NT2/D1 (cell line): ENCODE results near the gene MED31.

Source experiments
- DNase-seq: peaks from one replicate; pipeline ENCODE4 v3.0.0-alpha.2; 2011; ENCODE audit warnings: low read depth, low spot score
- H3K27me3 ChIP-seq: 2 replicates; pipeline ENCODE4 v1.6.0; 2011; ENCODE audit warnings: mild to moderate bottlenecking; ENCODE audit not compliant: insufficient read length, insufficient read depth
- H3K36me3 ChIP-seq: 2 replicates; pipeline ENCODE4 v1.6.1; 2011; ENCODE audit warnings: mild to moderate bottlenecking, low read length, mixed read lengths; ENCODE audit not compliant: insufficient read depth, insufficient read length
- H3K4me1 ChIP-seq: 2 replicates; pipeline ENCODE4 v1.5.1; 2011; ENCODE audit not compliant: insufficient read depth, insufficient read length
- H3K4me3 ChIP-seq: 2 replicates; pipeline ENCODE4 v1.5.1; 2011; ENCODE audit warnings: low read depth; ENCODE audit not compliant: insufficient read length
- H3K9ac ChIP-seq: 2 replicates; pipeline ENCODE4 v1.6.0; 2011; ENCODE audit warnings: low read depth; ENCODE audit not compliant: insufficient read length
- H3K9me3 ChIP-seq: 2 replicates; pipeline ENCODE4 v1.5.1; 2011; ENCODE audit warnings: mild to moderate bottlenecking, low read length; ENCODE audit not compliant: insufficient read depth
- SUZ12 ChIP-seq: IDR thresholded peaks from 2 replicates; pipeline ENCODE4 v1.6.1; 2011; ENCODE audit not compliant: insufficient read length, insufficient read depth; ENCODE audit errors: extremely low read depth
- YY1 ChIP-seq: IDR thresholded peaks from 2 replicates; pipeline ENCODE4 v1.6.1; 2011; ENCODE audit not compliant: insufficient read length, insufficient read depth
- ZNF274 ChIP-seq: IDR thresholded peaks from 2 replicates; pipeline ENCODE4 v1.6.1; 2011; ENCODE audit warnings: mild to moderate bottlenecking, low read depth, low read length

The MED31 gene

DNA sequence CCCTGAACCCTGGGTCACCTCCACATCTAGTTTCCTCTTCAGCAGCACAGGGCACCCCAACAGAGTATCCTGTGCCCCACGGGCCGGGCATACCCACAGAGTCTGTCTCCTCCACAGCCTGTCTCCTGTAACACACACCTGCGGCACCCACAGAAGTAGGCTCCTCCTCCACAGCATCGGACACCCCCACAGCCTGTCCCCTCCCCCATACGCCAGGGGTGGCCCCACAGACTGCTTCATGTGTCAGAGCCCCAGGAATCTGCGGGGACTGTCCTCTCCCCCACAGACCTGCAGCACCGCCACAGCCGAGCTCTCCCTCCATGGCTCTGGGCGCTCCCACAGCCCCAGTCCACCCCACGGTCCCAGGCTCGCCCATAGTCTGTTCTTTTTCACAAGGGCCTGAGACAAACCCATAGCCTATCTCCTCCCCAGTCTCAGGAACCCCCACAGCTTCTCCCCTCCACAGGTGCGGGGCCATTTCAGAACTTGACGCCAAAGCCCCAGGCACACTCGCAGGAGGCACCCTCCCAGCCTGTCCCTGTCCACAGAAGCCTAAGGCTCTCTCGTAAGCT, 12.3 kb downstream of the MED31 start:
- Histone ChIP-seq H3K36me3 (peaks cover 47% of the 10 kb centered on the region), H3K4me3 (peak overlapping the region; percentile 73), H3K9ac (peak overlapping the region; percentile 93), H3K27me3 (peaks cover 10% of the 10 kb centered on the region), H3K9me3 (no peaks in the 10 kb centered on the region), H3K4me1 (peaks cover 11% of the 10 kb centered on the region)
- no peak for TF ChIP-seq YY1
- TF ChIP-seq SUZ12, result no peak
- TF ChIP-seq ZNF274, result no peak
- no peak for DNase-seq

DNA sequence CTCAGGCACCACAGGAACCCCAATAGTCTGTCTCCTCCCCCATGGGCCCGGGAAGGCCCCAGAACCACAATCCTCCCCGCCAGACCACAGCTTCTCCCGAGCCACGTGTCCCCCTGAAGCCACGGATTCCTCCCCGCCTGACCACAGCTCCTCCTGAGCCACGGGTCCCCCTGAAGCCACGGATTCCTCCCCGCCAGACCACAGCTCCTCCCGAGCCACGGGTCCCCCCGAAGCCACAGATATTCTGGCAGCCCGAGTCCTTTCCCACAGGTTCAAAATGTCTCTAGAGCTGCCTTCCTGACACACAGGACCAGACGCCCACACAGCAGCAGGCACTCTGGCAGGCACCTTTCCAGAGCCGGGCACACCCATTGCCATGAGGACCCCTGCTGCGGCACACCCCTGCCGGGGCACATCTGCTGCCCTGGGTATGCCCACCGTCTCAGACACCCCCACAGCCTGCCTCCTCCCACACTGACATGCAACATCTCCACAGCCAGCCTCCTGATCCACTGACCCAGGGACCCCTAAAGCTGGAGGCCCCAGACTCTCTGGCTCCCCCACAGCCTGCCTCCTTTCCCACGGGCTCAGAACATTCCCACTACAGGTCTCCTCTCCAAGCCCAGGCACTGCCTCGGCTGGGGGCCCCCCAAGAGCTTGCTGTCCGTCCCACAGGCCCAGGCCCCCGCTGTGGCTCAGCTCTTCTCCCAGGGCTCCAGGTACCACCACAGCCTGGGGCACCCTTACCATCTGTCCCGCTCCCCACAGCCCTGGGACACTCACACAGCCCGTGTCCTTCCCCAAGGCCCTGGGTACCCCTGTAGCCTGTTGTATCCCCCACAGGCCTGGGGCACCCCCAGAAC, 13.1 kb downstream of the MED31 start:
- Histone ChIP-seq H3K9ac (peak overlapping the region; percentile 93), H3K27me3 (peaks cover 10% of the 10 kb centered on the region), H3K4me3 (no peak overlapping the region), H3K4me1 (peaks cover 11% of the 10 kb centered on the region), H3K36me3 (peaks cover 45% of the 10 kb centered on the region), H3K9me3 (no peaks in the 10 kb centered on the region)
- TF ChIP-seq YY1 (no peak), ZNF274 (no peak), SUZ12 (no peak)
- no peak for DNase-seq

DNA sequence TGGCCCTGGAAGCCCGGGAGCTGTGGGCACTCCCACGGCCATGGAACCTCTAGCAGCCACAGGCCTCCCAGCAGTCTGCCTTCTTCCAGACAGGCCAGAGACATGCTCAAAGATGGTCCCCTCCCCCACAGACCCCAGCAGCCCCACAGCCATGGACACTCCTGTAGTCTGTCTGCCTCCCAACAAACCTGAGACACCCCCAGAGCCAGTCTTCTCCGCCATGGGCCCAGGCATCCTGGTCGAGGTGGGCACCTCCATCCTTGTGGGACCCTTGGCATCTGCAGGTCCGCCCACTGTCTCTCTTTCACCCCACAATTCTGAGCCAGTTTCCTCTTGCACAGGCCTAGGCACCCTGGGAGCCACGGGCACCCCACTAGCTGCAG, 14.0 kb downstream of the MED31 start:
- DNase-seq, result no peak
- H3K4me1 ChIP-seq, result peaks cover 11% of the 10 kb centered on the region
- no peaks in the 10 kb centered on the region for H3K9me3 ChIP-seq
- peaks cover 10% of the 10 kb centered on the region for H3K27me3 ChIP-seq
- no peak for TF ChIP-seq ZNF274
- TF ChIP-seq YY1, result no peak
- no peak for TF ChIP-seq SUZ12
- H3K36me3 ChIP-seq, result peaks cover 45% of the 10 kb centered on the region
- H3K4me3 ChIP-seq, result no peak overlapping the region
- H3K9ac ChIP-seq, result no peak overlapping the region

DNA sequence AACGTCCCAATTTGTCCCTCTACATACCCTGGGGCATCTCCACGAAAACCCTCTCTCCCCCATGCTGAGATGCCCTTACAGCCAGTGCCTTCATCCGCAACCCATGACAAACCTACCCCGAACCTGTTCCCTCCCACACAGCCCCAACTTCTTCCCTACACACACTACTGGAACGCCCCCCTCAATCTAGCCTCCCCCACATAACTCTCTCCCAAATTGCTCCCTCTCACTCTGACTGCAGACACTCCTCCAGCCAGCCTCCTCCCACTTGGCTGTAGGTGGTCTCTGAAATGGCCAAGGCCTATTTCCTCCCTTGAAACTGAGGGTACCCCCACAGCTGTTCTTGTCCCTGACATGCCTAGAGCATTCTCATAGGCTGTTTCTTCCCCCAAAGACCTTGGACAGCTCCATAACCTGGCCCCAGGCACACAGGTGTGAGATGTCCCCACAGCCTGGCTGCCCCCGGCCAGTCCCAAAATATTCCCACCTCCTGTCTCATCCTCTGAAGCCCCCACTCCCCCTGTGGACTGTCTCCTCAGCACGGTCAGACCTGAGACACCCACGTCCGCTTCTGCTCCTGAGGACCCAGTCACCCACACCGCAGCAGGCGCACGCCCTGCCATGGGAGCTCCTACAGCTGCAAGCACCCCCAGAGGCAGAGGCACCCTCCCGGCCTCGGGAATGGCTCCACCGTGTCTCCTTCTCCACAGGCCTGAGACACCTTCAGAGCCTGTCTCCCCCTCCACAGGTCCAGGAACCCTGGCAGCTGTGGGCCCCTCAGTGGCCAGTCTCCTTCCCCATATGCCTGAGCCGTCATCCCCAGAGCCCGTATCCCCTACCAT, 14.6 kb downstream of the MED31 start:
- Histone ChIP-seq H3K9me3 (no peaks in the 10 kb centered on the region), H3K9ac (no peak overlapping the region), H3K36me3 (peaks cover 46% of the 10 kb centered on the region), H3K27me3 (peaks cover 10% of the 10 kb centered on the region), H3K4me3 (no peak overlapping the region), H3K4me1 (peaks cover 11% of the 10 kb centered on the region)
- no peak for DNase-seq
- TF ChIP-seq SUZ12 (no peak), ZNF274 (no peak), YY1 (no peak)

DNA sequence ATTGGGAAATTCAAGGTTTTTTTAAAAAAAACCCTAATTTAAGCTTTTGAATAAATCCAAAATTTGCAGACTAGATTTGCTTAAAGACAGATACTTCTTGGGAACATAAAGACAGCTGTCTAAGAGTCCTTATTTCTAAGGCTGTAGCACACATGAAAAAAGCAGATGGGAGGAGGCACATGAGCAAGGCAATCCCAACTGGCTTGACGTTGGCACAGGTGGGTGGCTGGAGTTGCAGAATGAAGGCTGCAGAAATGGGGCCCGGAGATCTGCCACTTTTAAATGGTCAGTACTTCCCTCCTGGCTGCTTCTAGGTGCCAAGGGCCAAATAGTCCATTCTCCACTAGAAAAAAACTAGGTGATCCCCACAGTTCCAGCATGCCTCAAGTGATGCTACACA, 15.3 kb downstream of the MED31 start:
- Histone ChIP-seq H3K9ac (no peak overlapping the region), H3K9me3 (no peaks in the 10 kb centered on the region), H3K4me3 (no peak overlapping the region), H3K36me3 (peaks cover 54% of the 10 kb centered on the region), H3K27me3 (peaks cover 10% of the 10 kb centered on the region), H3K4me1 (peaks cover 11% of the 10 kb centered on the region)
- TF ChIP-seq SUZ12, result no peak
- no peak for TF ChIP-seq ZNF274
- no peak for TF ChIP-seq YY1
- DNase-seq, result no peak

DNA sequence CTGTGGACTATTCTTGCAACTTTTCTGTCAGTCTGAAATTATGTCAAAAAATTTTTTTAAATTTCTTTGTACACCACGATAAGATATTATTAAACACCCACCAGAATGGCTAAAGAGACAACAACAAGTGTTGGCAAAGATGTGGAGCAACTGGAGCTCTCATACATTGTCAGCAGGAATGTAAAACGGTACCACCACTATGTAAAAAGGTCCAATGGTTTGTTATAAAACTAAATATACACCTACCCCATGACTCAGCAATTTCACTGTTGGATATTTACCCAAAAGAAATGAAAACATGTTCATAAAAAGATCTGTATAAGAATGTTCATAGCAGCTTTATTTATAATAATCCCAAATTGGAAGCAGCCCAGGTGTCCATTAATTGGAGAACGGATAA, 18.1 kb downstream of the MED31 start:
- no peaks in the 10 kb centered on the region for H3K9me3 ChIP-seq
- H3K9ac ChIP-seq, result no peak overlapping the region
- no peak for TF ChIP-seq ZNF274
- TF ChIP-seq SUZ12, result no peak
- TF ChIP-seq YY1, result no peak
- no peak overlapping the region for H3K4me3 ChIP-seq
- peaks cover 5% of the 10 kb centered on the region for H3K4me1 ChIP-seq
- H3K27me3 ChIP-seq, result no peaks in the 10 kb centered on the region
- no peak for DNase-seq
- peaks cover 62% of the 10 kb centered on the region for H3K36me3 ChIP-seq

DNA sequence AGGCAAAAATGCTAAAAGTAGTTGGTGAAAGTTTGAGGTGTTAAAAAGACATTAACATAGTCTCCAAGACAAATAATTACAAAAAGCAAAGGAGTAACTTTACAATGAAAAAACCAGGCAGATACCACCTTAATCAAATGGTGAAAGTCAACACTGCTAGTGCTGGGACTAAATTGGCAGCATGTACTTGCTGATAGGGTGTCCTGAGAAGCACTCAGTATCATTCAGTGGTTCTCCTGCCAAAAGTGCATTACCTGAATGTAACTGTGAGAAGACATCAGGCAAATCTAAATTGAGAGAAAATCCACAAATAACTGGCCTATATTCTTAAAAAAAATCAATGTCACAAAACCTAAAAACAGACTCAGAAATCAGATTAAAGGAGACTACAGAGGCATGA, 18.9 kb downstream of the MED31 start:
- H3K36me3 ChIP-seq, result peaks cover 65% of the 10 kb centered on the region
- TF ChIP-seq ZNF274, result no peak
- TF ChIP-seq SUZ12, result no peak
- no peak for TF ChIP-seq YY1
- DNase-seq, result no peak

More for the DNA sequence above, 18.9 kb downstream of the MED31 start:
- Histone ChIP-seq H3K9me3 (no peaks in the 10 kb centered on the region), H3K9ac (no peak overlapping the region), H3K4me3 (no peak overlapping the region), H3K4me1 (peaks cover 3% of the 10 kb centered on the region), H3K27me3 (no peaks in the 10 kb centered on the region)
